HepG2 (cell line): Measurements from ENCODE around the gene CFD. TPM values are rescaled to one million over a fixed set of nuclear protein-coding genes. Genes with fewer than 3 reads are reported as not detected.

Experiments
- ATF4 ChIP-seq, 2 experiments: fragments of 450-650 bp in 1 of 2; sonication (generic) in 1 of 2; formaldehyde crosslinking; IDR thresholded peaks; 2 replicates each; pipeline versions ENCODE4 v1.5.0 to v1.8.0; 2020 to 2022; ENCODE audit warnings: mild to moderate bottlenecking in 1 of 2, missing genetic modification reagents in 1 of 2
- CCDC6 ChIP-seq: sonication (generic); formaldehyde crosslinking; IDR thresholded peaks from 2 replicates; pipeline ENCODE4 v1.8.1; 2022; ENCODE audit warnings: mild to moderate bottlenecking, missing genetic modification reagents, moderate library complexity
- CREBL2 ChIP-seq: sonication (generic); formaldehyde crosslinking; IDR thresholded peaks from 2 replicates; pipeline ENCODE4 v1.8.1; 2023; ENCODE audit warnings: missing genetic modification reagents, mild to moderate bottlenecking, borderline replicate concordance
- DMTF1 ChIP-seq: sonication (generic); formaldehyde crosslinking; IDR thresholded peaks from 2 replicates; pipeline ENCODE4 v1.4.0; 2020; ENCODE audit warnings: mild to moderate bottlenecking, missing genetic modification reagents
- HNRNPK ChIP-seq: fragments of 200-400 bp; formaldehyde crosslinking; IDR thresholded peaks from 2 replicates; pipeline ENCODE4 v1.6.1; 2018; ENCODE audit warnings: low read length, low read depth, moderate library complexity, mild to moderate bottlenecking; ENCODE audit not compliant: poor library complexity, severe bottlenecking
- KDM6A ChIP-seq: IDR thresholded peaks from 2 replicates; pipeline ENCODE4 v1.6.1; 2016; ENCODE audit warnings: low read depth
- KLF16 ChIP-seq, 2 experiments: sonication (generic) in 1 of 2; formaldehyde crosslinking in 1 of 2; IDR thresholded peaks; 2 replicates each; pipeline versions ENCODE4 v1.6.1 to v1.8.0; 2016 to 2023; ENCODE audit warnings: missing genetic modification reagents in 2 of 2, missing compliant biosample characterization in 1 of 2
- LCORL ChIP-seq, 2 experiments: fragments of 450-650 bp in 1 of 2; sonication (generic) in 1 of 2; formaldehyde crosslinking in 1 of 2; IDR thresholded peaks; 2 replicates each; pipeline versions ENCODE4 v1.5.0 to v1.6.1; 2017 to 2020; ENCODE audit warnings: antibody characterized with exemption in 1 of 2, missing genetic modification reagents in 1 of 2
- PRMT3 ChIP-seq: sonication (generic); formaldehyde crosslinking; IDR thresholded peaks from 2 replicates; pipeline ENCODE4 v1.8.1; 2022; ENCODE audit warnings: low read depth, mild to moderate bottlenecking, moderate library complexity, missing genetic modification reagents, borderline replicate concordance
- U2AF1 ChIP-seq: fragments of 200-400 bp; formaldehyde crosslinking; optimal IDR thresholded peaks from 2 replicates; pipeline ENCODE3; 2017; ENCODE audit warnings: mild to moderate bottlenecking, low read depth, low read length
- USF2 ChIP-seq, 2 experiments: sonication (generic) in 1 of 2; formaldehyde crosslinking in 1 of 2; IDR thresholded peaks; 2 replicates each; pipeline versions ENCODE4 v1.5.1 to v1.6.1; 2011 to 2020; ENCODE audit warnings: borderline replicate concordance in 1 of 2, low read depth in 1 of 2, low read length in 1 of 2, mild to moderate bottlenecking in 1 of 2, missing genetic modification reagents in 1 of 2, moderate library complexity in 1 of 2
- ZBTB10 ChIP-seq: sonication (generic); formaldehyde crosslinking; IDR thresholded peaks from 2 replicates; pipeline ENCODE4 v1.4.0; 2020; ENCODE audit warnings: missing genetic modification reagents, borderline replicate concordance
- ZBTB21 ChIP-seq: sonication (generic); formaldehyde crosslinking; IDR thresholded peaks from 2 replicates; pipeline ENCODE4 v1.4.0; 2020; ENCODE audit warnings: missing genetic modification reagents
- ZFY ChIP-seq: sonication (generic); formaldehyde crosslinking; IDR thresholded peaks from 2 replicates; pipeline ENCODE4 v1.4.0; 2020; ENCODE audit warnings: missing genetic modification reagents
- ZNF317 ChIP-seq: sonication (generic); formaldehyde crosslinking; IDR thresholded peaks from 2 replicates; pipeline ENCODE4 v1.5.0; 2020; ENCODE audit warnings: mild to moderate bottlenecking, missing genetic modification reagents
- ZNF337 ChIP-seq: sonication (generic); formaldehyde crosslinking; IDR thresholded peaks from 2 replicates; pipeline ENCODE4 v1.5.1; 2020; ENCODE audit warnings: missing genetic modification reagents, low read depth, mild to moderate bottlenecking, borderline replicate concordance
- ZSCAN25 ChIP-seq: sonication (generic); formaldehyde crosslinking; IDR thresholded peaks from 2 replicates; pipeline ENCODE4 v1.8.0; 2022; ENCODE audit warnings: mild to moderate bottlenecking, missing genetic modification reagents
- polyA plus RNA-seq, 8 experiments: library from polyadenylated mRNA; depleted of rRNA in 3 of 8; stranded (reverse) in 7 of 8; unstranded in 1 of 8; fragments of >200 nt; fragmentation: Illumina TruSeq in 4 of 8; extraction: Trizol in 4 of 8; gene quantifications; 2 replicates each; pipeline versions ENCODE4 v1.2.1 to v1.2.3, GENCODE V29; 2011 to 2016; ENCODE audit warnings: low read depth in 4 of 8, missing spikeins in 1 of 8, mixed read lengths in 1 of 8; ENCODE audit not compliant: insufficient read depth in 1 of 8
- total RNA-seq, 5 experiments: library from RNA; depleted of rRNA; stranded (reverse); fragments of >200 nt; fragmentation: Illumina TruSeq; extraction: Trizol; gene quantifications; 2 replicates each; pipeline ENCODE4 v1.2.3, GENCODE V29; 2016; ENCODE audit warnings: low read depth in 1 of 5

CFD gene
- total and polyA plus RNA-seq, 2 of the 13 experiments (the other 11 are each of a cell fraction or from before 2014, with no cell fraction given), result 2.3 to 4.6 TPM

GRCh38 chr19:892894-893689 lies 33.6 kb downstream of the CFD start, which contains the start of the genes MED16 and RNU6-9 (continued):
- TF ChIP-seq ATF4 (CRISPR knock-in tag; IDR thresholded peaks at IDR 0.05) (no peak), CCDC6 (CRISPR knock-in tag) (0 out of 2 replicates have a peak, but pooled peaks have one; percentile 14), ZNF337 (no peak), KDM6A (CRISPR knock-in tag) (no peak), HNRNPK (no peak), USF2 (IDR thresholded peaks at IDR 0.05; ENCODE audit: low read depth, low read length) (no peak), USF2 (CRISPR knock-in tag; IDR thresholded peaks at IDR 0.05; ENCODE audit: borderline replicate concordance) (no peak; the same call in 1 of the 2 replicates), U2AF1 (no peak), DMTF1 (no peak), PRMT3 (CRISPR knock-in tag) (no peak), ZBTB10 (CRISPR knock-in tag) (no peak), CREBL2 (CRISPR knock-in tag) (no peak), LCORL (IDR thresholded peaks at IDR 0.05) (no peak), LCORL (CRISPR knock-in tag; IDR thresholded peaks at IDR 0.05) (no peak), KLF16 (CRISPR knock-in tag; IDR thresholded peaks at IDR 0.05) (peak in 1 of 2 experiments; percentile 47; a peak in 1 of 4 replicates), ZFY (CRISPR knock-in tag) (peak; percentile 96), ZBTB21 (no peak), ZNF317 (CRISPR knock-in tag) (no peak), ZSCAN25 (CRISPR knock-in tag) (no peak)
